ENCODE measurements around the gene USP20.

USP20 gene

GRCh38 chr9:129891569-129891968, 56.3 kb downstream of the USP20 start:
- Histone ChIP-seq H3K4me1 (no peaks in the 10 kb centered on the region), H3K36me3 (ENCODE audit: control insufficient read depth, insufficient read depth, low read length) (no peaks in the 10 kb centered on the region), H2AFZ (no peak overlapping the region), H3K79me2 (no peaks in the 10 kb centered on the region), H3K4me2 (ENCODE audit: low read length) (no peak overlapping the region), H3K9ac (no peak overlapping the region), H3K27me3 (ENCODE audit: control insufficient read depth, insufficient read depth, low read length) (no peaks in the 10 kb centered on the region), H3K9me3 (ENCODE audit: control insufficient read depth, low read length) (no peaks in the 10 kb centered on the region), H3K4me3 (ENCODE audit: low read depth, low read length) (no peak overlapping the region), H3K27ac (no peak overlapping the region)
- TF ChIP-seq CTCF (IDR thresholded peaks at IDR 0.05): no peak

GRCh38 chr9:129894120-129894823, 59.0 kb downstream of the USP20 start:
- H3K27ac ChIP-seq: no peak overlapping the region
- no peak overlapping the region for H3K4me3 ChIP-seq (ENCODE audit: low read depth, low read length)
- no peaks in the 10 kb centered on the region for H3K79me2 ChIP-seq
- no peaks in the 10 kb centered on the region for H3K9me3 ChIP-seq (ENCODE audit: control insufficient read depth, low read length)
- no peaks in the 10 kb centered on the region for H3K36me3 ChIP-seq (ENCODE audit: control insufficient read depth, insufficient read depth, low read length)
- no peak overlapping the region for H2AFZ ChIP-seq
- no peak overlapping the region for H3K9ac ChIP-seq
- H3K27me3 ChIP-seq (ENCODE audit: control insufficient read depth, insufficient read depth, low read length): no peaks in the 10 kb centered on the region
- TF ChIP-seq CTCF (IDR thresholded peaks at IDR 0.05): no peak
- no peaks in the 10 kb centered on the region for H3K4me1 ChIP-seq
- no peak overlapping the region for H3K4me2 ChIP-seq (ENCODE audit: low read length)

- Histone ChIP-seq H3K27me3 (ENCODE audit: control insufficient read depth, insufficient read depth, low read length) (no peaks in the 10 kb centered on the region), H3K36me3 (ENCODE audit: control insufficient read depth, insufficient read depth, low read length) (no peaks in the 10 kb centered on the region), H3K4me2 (ENCODE audit: low read length) (no peak overlapping the region), H3K27ac (no peak overlapping the region), H3K79me2 (no peaks in the 10 kb centered on the region), H3K9me3 (ENCODE audit: control insufficient read depth, low read length) (no peaks in the 10 kb centered on the region), H3K4me3 (ENCODE audit: low read depth, low read length) (no peak overlapping the region), H3K9ac (no peak overlapping the region), H3K4me1 (no peaks in the 10 kb centered on the region), H2AFZ (no peak overlapping the region)
- TF ChIP-seq CTCF (IDR thresholded peaks at IDR 0.05): no peak
Observed at GRCh38 chr9:129895376-129896268, 60.4 kb downstream of the USP20 start.

GRCh38 chr9:129897263-129897662, 62.0 kb downstream of the USP20 start:
- Histone ChIP-seq H3K79me2 (no peaks in the 10 kb centered on the region), H3K9ac (no peak overlapping the region), H3K9me3 (ENCODE audit: control insufficient read depth, low read length) (no peaks in the 10 kb centered on the region), H3K27me3 (ENCODE audit: control insufficient read depth, insufficient read depth, low read length) (no peaks in the 10 kb centered on the region), H3K4me1 (no peaks in the 10 kb centered on the region), H3K4me2 (ENCODE audit: low read length) (no peak overlapping the region), H3K27ac (no peak overlapping the region), H3K36me3 (ENCODE audit: control insufficient read depth, insufficient read depth, low read length) (no peaks in the 10 kb centered on the region), H3K4me3 (ENCODE audit: low read depth, low read length) (no peak overlapping the region), H2AFZ (no peak overlapping the region)
- no peak for TF ChIP-seq CTCF (IDR thresholded peaks at IDR 0.05)
